K562 (cell line): Measurements from ENCODE around the gene NKD1. TPM values are rescaled to one million over a fixed set of nuclear protein-coding genes. Genes with fewer than 3 reads are reported as not detected.

Experiments
- ATAC-seq: fragments of 200-7000 bp; cut with Tn5 transposase; 3 replicates; pipeline ENCODE4 v1.9.1; 2020; ENCODE audit warnings: moderate library complexity
- BruUV-seq: library from RNA; stranded (reverse); fragments of 400-500 nt; replicated peaks from 2 replicates; lab custom pipeline; 2021; lab: Mats Ljungman, UMichigan
- CTCF ChIA-PET: fragments of 300-600 bp; formaldehyde crosslinking; extraction: SDS; loops from one replicate; lab custom pipeline; 2021; ENCODE audit warnings: low intra/inter-chr PET ratio; lab: Yijun Ruan, JAX
- POLR2A ChIA-PET: fragments of 300-600, 350-650 bp; sonication (Branson Sonifier 250); formaldehyde crosslinking; extraction: SDS; loops from one replicate; lab custom pipeline; 2021; ENCODE audit warnings: antibody characterized with exemption, inconsistent platforms; lab: Yijun Ruan, JAX
- DNase-seq, 4 experiments: peaks; one replicate each; pipeline versions ENCODE4 v3.0.0 to v3.0.0-alpha.2; 2011 to 2018; ENCODE audit warnings: low spot score in 3 of 4, mixed read lengths in 3 of 4; ENCODE audit errors: extremely low read depth in 1 of 4
- FAIRE-seq: peaks from 2 replicates; lab custom pipeline; 2011; peaks lifted over from hg19 to GRCh38; lab: Jason Lieb, UNC
- H2AFZ ChIP-seq: 2 replicates; pipeline ENCODE4 v1.6.0; 2011; ENCODE audit warnings: low read depth, low read length, control low read depth, inconsistent platforms
- H3K27ac ChIP-seq: fragments of 200-600 bp; 3 replicates; pipeline ENCODE4 v1.8.0; 2011; ENCODE audit warnings: low read depth, mild to moderate bottlenecking, control low read depth, inconsistent platforms, low read length, moderate library complexity, mixed read lengths; ENCODE audit errors: extremely low read depth
- H3K27me3 ChIP-seq, 2 experiments: fragments of 300-600 bp in 1 of 2; 2 replicates in 1 of 2; 3 replicates in 1 of 2; pipeline versions ENCODE4 v1.6.0 to v1.8.0; 2011; ENCODE audit warnings: inconsistent platforms in 2 of 2, low read length in 2 of 2, mild to moderate bottlenecking in 1 of 2, mixed read lengths in 1 of 2, moderate library complexity in 1 of 2; ENCODE audit not compliant: control insufficient read depth in 2 of 2, insufficient read depth in 2 of 2
- H3K36me3 ChIP-seq: fragments of 300-600 bp; 3 replicates; pipeline ENCODE4 v1.8.0; 2011; ENCODE audit warnings: mild to moderate bottlenecking, low read length, inconsistent platforms; ENCODE audit not compliant: control insufficient read depth, insufficient read depth
- H3K4me1 ChIP-seq, 2 experiments: fragments of 200-600 bp in 1 of 2; replicated peaks in 1 of 2; 2 replicates in 1 of 2; 3 replicates in 1 of 2; pipeline versions ENCODE4 v1.5.1 to v1.8.0; 2011; ENCODE audit warnings: inconsistent platforms in 2 of 2, low read length in 2 of 2, mild to moderate bottlenecking in 1 of 2, mixed read lengths in 1 of 2, moderate library complexity in 1 of 2; ENCODE audit not compliant: control insufficient read depth in 2 of 2, insufficient read depth in 2 of 2
- H3K4me2 ChIP-seq: 2 replicates; pipeline ENCODE4 v1.6.1; 2011; ENCODE audit warnings: low read length, control low read depth, inconsistent platforms, mixed read lengths; ENCODE audit not compliant: insufficient read depth
- H3K4me3 ChIP-seq: fragments of 200-600 bp; sonication (generic), shearing (Covaris generic); 2 replicates; pipeline ENCODE4 v1.5.1; 2016; ENCODE audit warnings: control low read depth, inconsistent platforms
- H3K79me2 ChIP-seq: fragments of 200-600 bp; 3 replicates; pipeline ENCODE4 v1.8.0; 2011; ENCODE audit warnings: low read length, inconsistent platforms; ENCODE audit not compliant: control insufficient read depth, insufficient read depth
- H3K9ac ChIP-seq, 2 experiments: 2 replicates each; pipeline versions ENCODE4 v1.6.0 to v1.6.1; 2011; ENCODE audit warnings: low read depth in 2 of 2, low read length in 2 of 2, control low read depth in 1 of 2, inconsistent platforms in 1 of 2, mild to moderate bottlenecking in 1 of 2, mixed read lengths in 1 of 2; ENCODE audit not compliant: insufficient read depth in 1 of 2
- H3K9me1 ChIP-seq: one replicate; pipeline ENCODE4 v1.6.0; 2011; ENCODE audit warnings: inconsistent platforms, mild to moderate bottlenecking, low read length, moderate library complexity; ENCODE audit not compliant: control insufficient read depth, insufficient read depth
- H3K9me3 ChIP-seq: replicated peaks from 2 replicates; pipeline ENCODE4 v1.5.1; 2011; ENCODE audit warnings: low read depth, low read length, inconsistent platforms; ENCODE audit not compliant: control insufficient read depth, insufficient read depth
- H4K20me1 ChIP-seq: replicated peaks from 2 replicates; pipeline ENCODE4 v1.6.1; 2011; ENCODE audit warnings: low read length, inconsistent platforms, mixed read lengths; ENCODE audit not compliant: control insufficient read depth, insufficient read depth
- WGBS: fragments of 100-300 bp; shearing (Covaris generic); methylation state at CpG from one replicate; pipeline ENCODE4 v1.1.6; 2016; ENCODE audit warnings: low coverage, mixed read lengths; ENCODE audit not compliant: insufficient coverage; ENCODE audit errors: missing lambda C conversion rate; 5-methylcytosine and 5-hydroxymethylcytosine counted together
- in situ Hi-C: fragments of 300-500 bp; cut with MboI; formaldehyde crosslinking; loops from 4 replicates; pipeline ENCODE4 v1.15.0; 2018; ENCODE audit warnings: inconsistent platforms, mixed read lengths
- intact Hi-C: fragments of 100-400 bp; cut with micrococcal nuclease; formaldehyde crosslinking; loops from 2 replicates; pipeline ENCODE4 v1.14.2; 2022
- polyA plus RNA-seq, 8 experiments: library from polyadenylated mRNA; depleted of rRNA in 4 of 8; stranded (reverse) in 5 of 8; unstranded in 3 of 8; fragments of >200 nt; fragmentation: Nextera tagmentation in 2 of 8; fragmentation: Illumina TruSeq in 1 of 8; extraction: Ambion mirVana in 2 of 8; extraction: Trizol in 1 of 8; gene quantifications; 2 replicates each; pipeline versions ENCODE4 v1.2.1 to v1.2.3, GENCODE V29; 2011 to 2014; ENCODE audit warnings: inconsistent platforms in 1 of 8, missing spikeins in 1 of 8
- total RNA-seq, 7 experiments: library from RNA; depleted of rRNA in 6 of 7; stranded (reverse); fragments of >200 nt in 6 of 7; fragmentation: Illumina TruSeq in 2 of 7; extraction: Trizol in 2 of 7; gene quantifications; 2 replicates each; pipeline versions ENCODE4 v1.2.1 to v1.2.3, GENCODE V29; 2011 to 2021; ENCODE audit warnings: low replicate concordance in 1 of 7
- TF ChIP-seq, protein P1 (sequence below): fragments of 150-350 bp; IDR thresholded peaks from 2 replicates; pipeline ENCODE4 v1.6.1; 2014; ENCODE audit warnings: low read depth, mild to moderate bottlenecking, low read length, borderline replicate concordance

NKD1 gene
- total and polyA plus RNA-seq, 9 of the 15 experiments (the other 6 are each of a cell fraction or from before 2014, with no cell fraction given): under 0.01 to 0.24 (median 0.04) TPM; not detected in 2

DNA sequence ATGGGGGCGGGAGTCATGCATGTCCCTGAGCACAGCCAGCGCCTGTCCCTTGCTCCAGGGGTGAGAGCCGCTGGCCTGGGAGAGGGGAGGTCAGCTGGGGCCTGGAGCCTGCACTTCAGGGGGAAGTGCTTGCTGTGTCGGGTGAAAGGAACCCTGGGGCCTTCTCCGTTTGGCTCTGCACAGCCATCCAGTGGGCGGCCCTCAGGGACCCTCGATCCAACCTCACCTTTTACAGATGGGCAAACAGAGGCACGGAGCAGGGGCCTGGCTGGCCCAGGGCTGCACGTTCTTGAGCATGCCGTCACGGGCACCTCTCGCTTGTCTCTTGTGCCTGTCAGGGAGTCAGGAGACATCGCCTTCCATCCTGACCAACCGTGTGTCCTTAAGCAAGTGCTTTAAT, 131.1 kb downstream of the NKD1 start:
- POLR2A ChIA-PET: no interaction called here
- H3K79me2 ChIP-seq: no peaks in the 10 kb centered on the region
- no peaks in the 10 kb centered on the region for H3K4me1 ChIP-seq
- no peak overlapping the region; a peak in 1 of 4 replicates for H3K9ac ChIP-seq
- intact Hi-C loops (no loop called here), in situ Hi-C loops (no loop called here)
- H3K4me3 ChIP-seq: no peak overlapping the region
- H2AFZ ChIP-seq: no peak overlapping the region
- ATAC-seq (no peak), FAIRE-seq (no peak), DNase-seq (no peak)
- no peaks in the 10 kb centered on the region for H3K9me3 ChIP-seq
- 3% methylated on average over 11 of the region's 14 CpGs for WGBS
- no peak overlapping the region for H3K4me2 ChIP-seq
- BruUV-seq: no TSS peak
- H3K9me1 ChIP-seq: no peaks in the 10 kb centered on the region
- peaks cover 0 to 27% of the 10 kb centered on the region in 2 experiments; a peak in 2 of 5 replicates for H3K27me3 ChIP-seq
- TF ChIP-seq, protein P1, sequence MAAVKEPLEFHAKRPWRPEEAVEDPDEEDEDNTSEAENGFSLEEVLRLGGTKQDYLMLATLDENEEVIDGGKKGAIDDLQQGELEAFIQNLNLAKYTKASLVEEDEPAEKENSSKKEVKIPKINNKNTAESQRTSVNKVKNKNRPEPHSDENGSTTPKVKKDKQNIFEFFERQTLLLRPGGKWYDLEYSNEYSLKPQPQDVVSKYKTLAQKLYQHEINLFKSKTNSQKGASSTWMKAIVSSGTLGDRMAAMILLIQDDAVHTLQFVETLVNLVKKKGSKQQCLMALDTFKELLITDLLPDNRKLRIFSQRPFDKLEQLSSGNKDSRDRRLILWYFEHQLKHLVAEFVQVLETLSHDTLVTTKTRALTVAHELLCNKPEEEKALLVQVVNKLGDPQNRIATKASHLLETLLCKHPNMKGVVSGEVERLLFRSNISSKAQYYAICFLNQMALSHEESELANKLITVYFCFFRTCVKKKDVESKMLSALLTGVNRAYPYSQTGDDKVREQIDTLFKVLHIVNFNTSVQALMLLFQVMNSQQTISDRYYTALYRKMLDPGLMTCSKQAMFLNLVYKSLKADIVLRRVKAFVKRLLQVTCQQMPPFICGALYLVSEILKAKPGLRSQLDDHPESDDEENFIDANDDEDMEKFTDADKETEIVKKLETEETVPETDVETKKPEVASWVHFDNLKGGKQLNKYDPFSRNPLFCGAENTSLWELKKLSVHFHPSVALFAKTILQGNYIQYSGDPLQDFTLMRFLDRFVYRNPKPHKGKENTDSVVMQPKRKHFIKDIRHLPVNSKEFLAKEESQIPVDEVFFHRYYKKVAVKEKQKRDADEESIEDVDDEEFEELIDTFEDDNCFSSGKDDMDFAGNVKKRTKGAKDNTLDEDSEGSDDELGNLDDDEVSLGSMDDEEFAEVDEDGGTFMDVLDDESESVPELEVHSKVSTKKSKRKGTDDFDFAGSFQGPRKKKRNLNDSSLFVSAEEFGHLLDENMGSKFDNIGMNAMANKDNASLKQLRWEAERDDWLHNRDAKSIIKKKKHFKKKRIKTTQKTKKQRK: no peak
- H4K20me1 ChIP-seq: no peaks in the 10 kb centered on the region
- H3K36me3 ChIP-seq: no peaks in the 10 kb centered on the region
- CTCF ChIA-PET: no interaction called here
- H3K27ac ChIP-seq: no peak overlapping the region
